GM12874 (cell line): ENCODE data around the gene PPIB.

Source experiments
- CTCF ChIP-seq: IDR thresholded peaks from 2 replicates; pipeline ENCODE4 v1.5.1; 2011; ENCODE audit warnings: low read depth, mild to moderate bottlenecking, control low read depth, low read length, moderate library complexity; ENCODE audit not compliant: insufficient read depth

Gene PPIB

GRCh38 chr15:64164436-64164835, 1.6 kb upstream of the PPIB start:
- TF ChIP-seq CTCF = no peak

GRCh38 chr15:64163659-64164362, 989 bp upstream of the PPIB start:
- TF ChIP-seq CTCF = no peak

- no peak for TF ChIP-seq CTCF
Observed at GRCh38 chr15:64162478-64162868, 349 bp downstream of the PPIB start.

GRCh38 chr15:64161688-64162477, 939 bp downstream of the PPIB start:
- no peak for TF ChIP-seq CTCF

- TF ChIP-seq CTCF = no peak
Observed at GRCh38 chr15:64158363-64159134, 4.3 kb downstream of the PPIB start.

GRCh38 chr15:64157599-64158125, 5.2 kb downstream of the PPIB start:
- TF ChIP-seq CTCF = no peak
